ENCODE results near the gene GJA3. TPM values are rescaled to one million over a fixed set of nuclear protein-coding genes. Genes with fewer than 3 reads are reported as not detected.
A peak's percentile ranks its signal among the peaks of the same experiment; 100 is the strongest.

The GJA3 gene
- total RNA-seq, 3 donors from 2014 or later (not counting 1 experiment from before 2014, with no cell fraction given) = 0.18 TPM; not detected in 2

- Histone ChIP-seq H3K36me3 (ENCODE audit: control insufficient read depth, insufficient read depth, low read length) (no peaks in the 10 kb centered on the region), H3K4me1 (ENCODE audit: control insufficient read depth, insufficient read depth, low read length) (peaks cover 24% of the 10 kb centered on the region), H3K4me3 (ENCODE audit: low read length) (no peak overlapping the region), H3K9me3 (ENCODE audit: control insufficient read depth, insufficient read depth, low read length) (no peaks in the 10 kb centered on the region), H3K27me3 (ENCODE audit: control insufficient read depth, insufficient read depth, low read length) (peaks cover 48% of the 10 kb centered on the region), H3K27ac (ENCODE audit: low read length) (no peak overlapping the region)
- ATAC-seq (no peak), DNase-seq (no peak)
- no peak overlapping the region for H3K4me3 Mint-ChIP-seq
- no peak overlapping the region for H3K27ac Mint-ChIP-seq
- TF ChIP-seq CTCF (IDR thresholded peaks at IDR 0.05) = no peak
- intact Hi-C loops (cut with micrococcal nuclease) = loop anchor here (5.0 kb wide), 1 partner anchor 292 kb away; no protein-coding TSS in a partner anchor
- 87% methylated on average over 8 of the region's 8 CpGs for WGBS (ENCODE audit: insufficient coverage)
- H3K9me3 Mint-ChIP-seq = no peaks in the 10 kb centered on the region
- H3K4me1 Mint-ChIP-seq = peaks cover 14 to 18% of the 10 kb centered on the region in 2 donors
- H3K36me3 Mint-ChIP-seq = no peaks in the 10 kb centered on the region
- peaks cover 64 to 72% of the 10 kb centered on the region in 2 donors for H3K27me3 Mint-ChIP-seq (ENCODE audit: low read depth in 2 of 2)
Observed at GRCh38 chr13:20195801-20196200, 34.9 kb upstream of the GJA3 start.

- H3K9me3 Mint-ChIP-seq = no peaks in the 10 kb centered on the region
- DNase-seq (peak in 1 of 2 donors; percentile 56), ATAC-seq (no peak)
- H3K27ac Mint-ChIP-seq = no peak overlapping the region
- peaks cover 48% of the 10 kb centered on the region for H3K27me3 ChIP-seq (ENCODE audit: control insufficient read depth, insufficient read depth, low read length)
- H3K4me3 ChIP-seq (ENCODE audit: low read length) = no peak overlapping the region
- no peak for TF ChIP-seq CTCF (IDR thresholded peaks at IDR 0.05)
- H3K27me3 Mint-ChIP-seq (ENCODE audit: low read depth in 2 of 2) = peaks cover 61 to 68% of the 10 kb centered on the region in 2 donors
- H3K27ac ChIP-seq (ENCODE audit: low read length) = no peak overlapping the region
- H3K36me3 Mint-ChIP-seq = no peaks in the 10 kb centered on the region
- no peaks in the 10 kb centered on the region for H3K9me3 ChIP-seq (ENCODE audit: control insufficient read depth, insufficient read depth, low read length)
- 5% methylated on average over 23 of the region's 27 CpGs for WGBS (ENCODE audit: insufficient coverage)
- H3K4me1 Mint-ChIP-seq = peaks cover 14 to 18% of the 10 kb centered on the region in 2 donors
- H3K36me3 ChIP-seq (ENCODE audit: control insufficient read depth, insufficient read depth, low read length) = no peaks in the 10 kb centered on the region
- H3K4me3 Mint-ChIP-seq = peak overlapping the region; percentile 55
- H3K4me1 ChIP-seq (ENCODE audit: control insufficient read depth, insufficient read depth, low read length) = peaks cover 24% of the 10 kb centered on the region
- intact Hi-C loops (cut with micrococcal nuclease) = no loop called here
Observed at GRCh38 chr13:20193907-20194631, 33.2 kb upstream of the GJA3 start.

GRCh38 chr13:20193162-20193906 is 32.5 kb upstream of the GJA3 start:
- TF ChIP-seq CTCF (IDR thresholded peaks at IDR 0.05) = no peak
- WGBS (ENCODE audit: insufficient coverage) = under 1% methylated on average over 47 of the region's 53 CpGs
- Histone ChIP-seq H3K36me3 (ENCODE audit: control insufficient read depth, insufficient read depth, low read length) (no peaks in the 10 kb centered on the region), H3K9me3 (ENCODE audit: control insufficient read depth, insufficient read depth, low read length) (no peaks in the 10 kb centered on the region), H3K4me3 (ENCODE audit: low read length) (no peak overlapping the region), H3K27me3 (ENCODE audit: control insufficient read depth, insufficient read depth, low read length) (peaks cover 48% of the 10 kb centered on the region), H3K4me1 (ENCODE audit: control insufficient read depth, insufficient read depth, low read length) (peaks cover 24% of the 10 kb centered on the region), H3K27ac (ENCODE audit: low read length) (no peak overlapping the region)
- no peak overlapping the region for H3K27ac Mint-ChIP-seq
- H3K36me3 Mint-ChIP-seq = no peaks in the 10 kb centered on the region
- peak overlapping the region; percentile 55 for H3K4me3 Mint-ChIP-seq
- peaks cover 61 to 69% of the 10 kb centered on the region in 2 donors for H3K27me3 Mint-ChIP-seq (ENCODE audit: low read depth in 2 of 2)
- H3K9me3 Mint-ChIP-seq = no peaks in the 10 kb centered on the region
- no peak for ATAC-seq
- peak in 1 of 2 donors; percentile 27 for DNase-seq
- intact Hi-C loops (cut with micrococcal nuclease) = no loop called here
- peaks cover 14 to 18% of the 10 kb centered on the region in 2 donors for H3K4me1 Mint-ChIP-seq

All from natural killer cell (primary cell).